ENCODE measurements around the gene CHAF1B.

- TF ChIP-seq POLR2A (IDR thresholded peaks at IDR 0.05) (no peak), CTCF (IDR thresholded peaks at IDR 0.05) (no peak), EP300 (IDR thresholded peaks at IDR 0.05) (no peak)
Measured at GRCh38 chr21:36388096-36388495, 2.9 kb downstream of the CHAF1B start.

All from ovary (tissue), 3 donors.